T-helper 2 cell treated with Interferon-gamma antibody and Interleukin-4, amounts not matched to agents 5 μg/mL and 100 μg/mL, for 36 hours (primary cell): ENCODE results near the gene POLN.
"Not testable (repeated sequence)": the region's sequence is repeated elsewhere in the genome, so short reads cannot be mapped to it uniquely, and the experiment has no call there.

Source experiments
- DNase-seq: peaks from one replicate; pipeline ENCODE4 v3.0.0; 2021; ENCODE audit warnings: low spot score
- H3K27ac Mint-ChIP-seq: one replicate; pipeline ENCODE4 v1.8.0; 2021; ENCODE audit warnings: mild to moderate bottlenecking, mixed read lengths
- H3K27me3 Mint-ChIP-seq: one replicate; pipeline ENCODE4 v1.8.0; 2021; ENCODE audit warnings: low read depth, mixed read lengths
- H3K36me3 Mint-ChIP-seq: one replicate; pipeline ENCODE4 v1.8.0; 2021; ENCODE audit warnings: low read depth, mixed read lengths
- H3K4me1 Mint-ChIP-seq: one replicate; pipeline ENCODE4 v1.8.0; 2021; ENCODE audit warnings: low read depth, mixed read lengths
- H3K4me3 Mint-ChIP-seq: one replicate; pipeline ENCODE4 v1.8.0; 2022; ENCODE audit warnings: mild to moderate bottlenecking, moderate library complexity, mixed read lengths
- H3K9me3 Mint-ChIP-seq: one replicate; pipeline ENCODE4 v1.8.0; 2021; ENCODE audit warnings: mixed read lengths

The POLN gene

GRCh38 chr4:2246384-2247127 lies 4.6 kb upstream of the POLN start:
- H3K4me3 Mint-ChIP-seq = no peak overlapping the region
- H3K36me3 Mint-ChIP-seq = no peaks in the 10 kb centered on the region
- H3K27ac Mint-ChIP-seq = no peak overlapping the region
- H3K9me3 Mint-ChIP-seq = no peaks in the 10 kb centered on the region
- H3K4me1 Mint-ChIP-seq = peaks cover 17% of the 10 kb centered on the region
- DNase-seq = no peak
- no peaks in the 10 kb centered on the region for H3K27me3 Mint-ChIP-seq

GRCh38 chr4:2245787-2246275 lies 3.9 kb upstream of the POLN start:
- H3K4me1 Mint-ChIP-seq = peaks cover 19% of the 10 kb centered on the region
- no peak overlapping the region for H3K27ac Mint-ChIP-seq
- H3K27me3 Mint-ChIP-seq = no peaks in the 10 kb centered on the region
- no peak for DNase-seq
- no peaks in the 10 kb centered on the region for H3K36me3 Mint-ChIP-seq
- H3K9me3 Mint-ChIP-seq = no peaks in the 10 kb centered on the region
- H3K4me3 Mint-ChIP-seq = no peak overlapping the region

- Mint-ChIP-seq H3K27me3 (no peaks in the 10 kb centered on the region), H3K9me3 (no peaks in the 10 kb centered on the region), H3K4me3 (no peak overlapping the region), H3K27ac (no peak overlapping the region), H3K4me1 (peaks cover 24% of the 10 kb centered on the region), H3K36me3 (peaks cover 6% of the 10 kb centered on the region)
- DNase-seq = no peak
Observed at GRCh38 chr4:2245057-2245786, 3.3 kb upstream of the POLN start.

- Mint-ChIP-seq H3K27ac (no peak overlapping the region), H3K4me1 (peaks cover 35% of the 10 kb centered on the region)
Observed at GRCh38 chr4:2243681-2244380, 1.9 kb upstream of the POLN start.

GRCh38 chr4:2241003-2241402 lies 918 bp downstream of the POLN start:
- peaks cover 49% of the 10 kb centered on the region for H3K4me1 Mint-ChIP-seq
- no peaks in the 10 kb centered on the region for H3K27me3 Mint-ChIP-seq
- no peak for DNase-seq
- peak overlapping the region; percentile 89 for H3K27ac Mint-ChIP-seq
- peaks cover 32% of the 10 kb centered on the region for H3K36me3 Mint-ChIP-seq
- peak overlapping the region; percentile 84 for H3K4me3 Mint-ChIP-seq
- no peaks in the 10 kb centered on the region for H3K9me3 Mint-ChIP-seq

More at GRCh38 chr4:2243681-2244380, 1.9 kb upstream of the POLN start:
- H3K9me3 Mint-ChIP-seq = no peaks in the 10 kb centered on the region
- no peak overlapping the region for H3K4me3 Mint-ChIP-seq
- no peak for DNase-seq
- H3K36me3 Mint-ChIP-seq = peaks cover 16% of the 10 kb centered on the region
- H3K27me3 Mint-ChIP-seq = no peaks in the 10 kb centered on the region

- peak overlapping the region; percentile 52 for H3K27ac Mint-ChIP-seq
- H3K9me3 Mint-ChIP-seq = no peaks in the 10 kb centered on the region
- no peak for DNase-seq
- peaks cover 56% of the 10 kb centered on the region for H3K36me3 Mint-ChIP-seq
- peaks cover 50% of the 10 kb centered on the region for H3K4me1 Mint-ChIP-seq
- H3K4me3 Mint-ChIP-seq = peak overlapping the region; percentile 45
- H3K27me3 Mint-ChIP-seq = no peaks in the 10 kb centered on the region
Observed at GRCh38 chr4:2236944-2237666, 4.8 kb downstream of the POLN start.

GRCh38 chr4:2231082-2231481 lies 10.8 kb downstream of the POLN start:
- Mint-ChIP-seq H3K27me3 (no peaks in the 10 kb centered on the region), H3K9me3 (no peaks in the 10 kb centered on the region), H3K4me3 (no peak overlapping the region), H3K4me1 (peaks cover 24% of the 10 kb centered on the region), H3K27ac (no peak overlapping the region), H3K36me3 (peaks cover 46% of the 10 kb centered on the region)
- DNase-seq = no peak

GRCh38 chr4:2226261-2226660 lies 15.7 kb downstream of the POLN start:
- Mint-ChIP-seq H3K27ac (no peak overlapping the region), H3K36me3 (peaks cover 28% of the 10 kb centered on the region), H3K27me3 (no peaks in the 10 kb centered on the region), H3K9me3 (no peaks in the 10 kb centered on the region), H3K4me3 (no peak overlapping the region), H3K4me1 (peaks cover 6% of the 10 kb centered on the region)
- DNase-seq = no peak

- H3K27ac Mint-ChIP-seq = no peak overlapping the region
- no peak overlapping the region for H3K4me3 Mint-ChIP-seq
- H3K27me3 Mint-ChIP-seq = no peaks in the 10 kb centered on the region
- DNase-seq = no peak
- peaks cover 16% of the 10 kb centered on the region for H3K36me3 Mint-ChIP-seq
- no peaks in the 10 kb centered on the region for H3K9me3 Mint-ChIP-seq
- H3K4me1 Mint-ChIP-seq = peaks cover 10% of the 10 kb centered on the region
Observed at GRCh38 chr4:2222838-2223237, 19.1 kb downstream of the POLN start.

GRCh38 chr4:2221378-2221777 lies 20.5 kb downstream of the POLN start:
- H3K27me3 Mint-ChIP-seq, H3K27ac Mint-ChIP-seq, H3K36me3 Mint-ChIP-seq, DNase-seq, H3K9me3 Mint-ChIP-seq, H3K4me3 Mint-ChIP-seq: not testable (repeated sequence)
- H3K4me1 Mint-ChIP-seq = peaks cover 13% of the 10 kb centered on the region

GRCh38 chr4:2220016-2220630 lies 21.8 kb downstream of the POLN start:
- Mint-ChIP-seq H3K27ac (no peak overlapping the region), H3K4me1 (peaks cover 13% of the 10 kb centered on the region), H3K36me3 (peaks cover 5% of the 10 kb centered on the region), H3K9me3 (no peaks in the 10 kb centered on the region), H3K4me3 (no peak overlapping the region), H3K27me3 (no peaks in the 10 kb centered on the region)
- DNase-seq = peak; percentile 62

GRCh38 chr4:2219233-2219760 lies 22.6 kb downstream of the POLN start:
- no peak for DNase-seq
- Mint-ChIP-seq H3K36me3 (peaks cover 5% of the 10 kb centered on the region), H3K9me3 (no peaks in the 10 kb centered on the region), H3K4me3 (no peak overlapping the region), H3K27me3 (no peaks in the 10 kb centered on the region), H3K27ac (no peak overlapping the region), H3K4me1 (peaks cover 13% of the 10 kb centered on the region)

GRCh38 chr4:2218436-2218835 lies 23.5 kb downstream of the POLN start:
- Mint-ChIP-seq H3K4me3 (no peak overlapping the region), H3K27ac (no peak overlapping the region), H3K9me3 (no peaks in the 10 kb centered on the region), H3K4me1 (peaks cover 13% of the 10 kb centered on the region), H3K27me3 (no peaks in the 10 kb centered on the region), H3K36me3 (peaks cover 5% of the 10 kb centered on the region)
- DNase-seq = no peak
